COLO668 (cell line): ENCODE results near the gene MMP11.
A peak's percentile ranks its signal among the peaks of the same experiment; 100 is the strongest.

Source experiments
- DNase-seq: peaks from one replicate; lab custom pipeline; 2025; ENCODE audit not compliant: unreplicated experiment; lab: John Stamatoyannopoulos, UW

MMP11 gene

GRCh38 chr22:23800297-23801237 is 27.9 kb downstream of the MMP11 start:
- DNase-seq = no peak

GRCh38 chr22:23801238-23801821 is 28.7 kb downstream of the MMP11 start:
- no peak for DNase-seq

DNA sequence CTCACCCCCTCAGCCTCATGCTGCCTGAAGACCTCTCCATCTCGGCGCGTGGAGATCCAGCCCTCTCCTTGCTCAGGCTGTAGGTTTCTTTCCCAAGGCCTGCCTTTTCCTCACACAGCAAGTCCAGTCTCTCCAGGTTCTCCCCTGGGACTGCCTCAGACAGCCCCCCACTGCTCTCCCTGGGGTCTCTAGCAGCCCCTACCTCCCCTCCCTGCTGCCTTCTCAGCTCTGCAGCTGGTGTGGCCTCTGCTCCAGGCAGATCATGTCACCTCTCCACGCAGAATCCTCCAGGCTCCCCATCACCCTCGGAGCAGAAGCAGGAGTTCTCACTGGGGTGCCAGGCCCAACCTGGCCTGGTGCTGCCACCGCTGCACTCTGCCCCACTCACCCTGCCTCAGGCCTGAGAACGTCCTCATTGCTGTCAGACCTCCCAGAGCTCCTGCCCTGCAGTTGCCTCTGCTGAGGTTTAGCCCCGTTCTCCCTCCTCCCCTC is 29.3 kb downstream of the MMP11 start:
- no peak for DNase-seq

- no peak for DNase-seq
These were observed 30.6 kb downstream of the MMP11 start for GRCh38 chr22:23803001-23803819.

- DNase-seq = no peak
These were observed 32.2 kb downstream of the MMP11 start for GRCh38 chr22:23804781-23805291.

DNA sequence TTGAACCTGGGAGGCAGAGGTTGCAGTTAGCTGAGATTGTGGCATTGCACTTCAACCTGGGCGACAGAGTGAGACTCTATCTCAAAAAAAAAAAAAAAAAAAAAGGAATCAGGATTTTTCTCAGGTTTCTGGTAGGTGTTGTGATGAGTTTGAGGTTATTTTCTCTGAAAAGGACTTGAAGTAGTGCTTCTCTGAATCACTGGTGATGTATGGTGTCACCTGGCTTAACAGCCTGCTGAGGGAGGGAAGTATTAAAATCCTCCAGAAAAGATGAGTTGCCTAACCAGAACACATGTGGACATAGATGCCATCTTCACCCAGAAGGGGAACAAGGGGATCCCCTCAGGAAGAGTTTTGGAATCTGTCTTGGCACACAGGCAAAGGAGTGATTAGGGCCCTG is 34.2 kb downstream of the MMP11 start:
- no peak for DNase-seq

GRCh38 chr22:23812378-23812777 is 39.7 kb downstream of the MMP11 start:
- no peak for DNase-seq

GRCh38 chr22:23815541-23816155 is 43.0 kb downstream of the MMP11 start:
- no peak for DNase-seq

DNA sequence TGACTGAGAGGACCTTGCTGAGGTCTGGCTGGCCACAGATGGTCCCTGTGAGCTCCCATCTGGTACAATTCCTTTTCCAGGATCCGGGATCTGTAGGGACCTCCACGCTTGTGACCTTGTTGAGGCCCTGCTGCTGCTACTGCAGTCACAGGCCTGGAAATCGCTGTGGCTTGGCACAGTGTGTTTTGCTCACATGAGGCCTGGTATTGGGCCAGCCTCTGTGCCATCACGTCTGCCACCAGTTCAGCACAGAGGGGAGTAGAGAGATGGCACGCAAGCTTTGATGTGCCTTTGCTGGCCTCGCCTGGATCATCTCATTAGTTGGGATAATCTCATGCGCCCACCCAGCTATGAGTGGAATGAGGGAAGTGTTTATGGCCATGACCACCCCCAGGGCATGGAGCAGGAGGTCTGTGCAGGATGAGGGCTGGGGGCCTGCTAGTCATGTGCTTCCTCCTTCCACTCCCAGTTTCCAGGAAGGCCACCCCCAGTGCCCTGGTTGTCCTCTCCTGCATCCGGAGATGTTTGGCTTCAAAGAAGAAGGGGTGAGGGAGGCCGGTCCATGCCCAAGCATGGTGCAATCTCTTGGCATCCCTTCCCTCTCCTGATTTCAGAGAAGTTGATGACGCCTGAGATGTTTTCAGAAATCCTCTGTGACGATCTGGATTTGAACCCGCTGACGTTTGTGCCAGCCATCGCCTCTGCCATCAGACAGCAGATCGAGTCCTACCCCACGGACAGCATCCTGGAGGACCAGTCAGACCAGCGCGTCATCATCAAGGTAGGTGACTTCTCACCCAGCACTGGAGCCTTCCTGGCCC is 43.7 kb downstream of the MMP11 start:
- DNase-seq = no peak

DNA sequence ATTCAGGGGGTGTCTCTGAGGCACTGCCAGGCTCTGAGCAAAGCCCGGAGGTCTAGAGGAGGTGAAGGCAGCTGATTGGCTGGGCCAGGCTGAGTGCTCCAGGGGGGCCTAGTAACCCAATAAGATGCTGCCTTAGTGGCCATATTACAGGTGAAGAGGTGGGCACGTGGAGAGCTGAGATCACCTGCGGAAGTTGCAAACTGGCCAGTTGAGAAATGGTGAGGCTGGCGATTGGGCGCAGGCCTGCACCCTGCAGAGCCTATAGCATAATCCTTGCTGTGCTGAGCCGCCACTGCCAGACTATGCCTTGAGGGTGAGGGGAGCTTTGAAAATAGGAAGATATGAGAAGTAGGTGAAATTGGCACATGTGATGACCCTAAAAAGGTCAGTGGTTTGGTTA is 44.5 kb downstream of the MMP11 start:
- DNase-seq = no peak

DNA sequence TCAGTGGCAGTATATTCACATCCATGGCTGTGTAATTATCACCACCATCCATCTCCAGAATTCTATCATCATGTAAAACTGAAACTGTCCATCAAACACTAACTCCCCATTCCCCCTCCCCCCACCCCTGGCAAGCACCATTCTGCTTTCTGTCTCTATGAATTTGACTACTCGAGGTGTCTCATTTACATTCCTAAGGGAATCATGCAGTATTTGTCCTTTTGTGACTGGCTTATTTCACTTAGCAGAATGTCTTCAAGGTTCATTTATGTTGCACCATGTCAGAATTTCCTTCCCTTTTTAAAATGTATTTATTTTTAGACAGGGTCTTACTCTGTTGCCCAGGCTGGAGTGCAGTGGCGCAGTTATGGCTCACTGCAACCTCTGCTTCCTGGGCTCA is 45.9 kb downstream of the MMP11 start:
- DNase-seq = no peak

- DNase-seq = peak; percentile 51
These were observed 48.1 kb downstream of the MMP11 start for GRCh38 chr22:23820748-23821211.

DNA sequence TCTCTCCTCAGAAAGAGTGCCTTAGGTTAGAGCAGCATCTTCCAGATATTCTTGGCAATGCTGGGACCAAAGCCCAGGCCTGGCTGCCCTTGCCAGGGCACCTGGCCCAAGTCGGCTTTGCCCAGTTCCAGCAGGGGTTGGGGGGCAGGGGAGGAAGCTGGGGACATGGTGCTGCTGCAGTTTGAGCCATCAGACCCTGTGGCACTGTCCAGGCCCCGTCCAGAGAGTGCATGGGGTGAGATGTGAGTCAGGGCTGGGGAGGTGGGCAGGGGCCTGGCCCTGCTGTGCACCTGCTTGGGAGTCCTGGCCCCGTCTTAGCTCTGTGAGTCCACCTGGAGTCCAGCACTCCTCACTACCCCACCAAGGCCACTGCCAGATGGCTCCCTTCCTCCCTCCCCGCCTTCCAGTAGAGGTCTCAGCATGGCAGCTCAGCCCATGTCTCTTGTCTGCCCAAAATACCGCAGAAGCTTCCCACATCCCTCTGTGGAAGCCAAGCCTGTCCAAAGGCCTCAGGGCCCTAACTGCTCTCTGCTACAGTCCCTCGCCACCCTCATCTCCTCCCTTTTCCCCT is 49.5 kb downstream of the MMP11 start:
- no peak for DNase-seq

GRCh38 chr22:23823331-23823791 is 50.7 kb downstream of the MMP11 start:
- DNase-seq = no peak

- DNase-seq = no peak
These were observed 52.0 kb downstream of the MMP11 start for GRCh38 chr22:23824476-23825245.

DNA sequence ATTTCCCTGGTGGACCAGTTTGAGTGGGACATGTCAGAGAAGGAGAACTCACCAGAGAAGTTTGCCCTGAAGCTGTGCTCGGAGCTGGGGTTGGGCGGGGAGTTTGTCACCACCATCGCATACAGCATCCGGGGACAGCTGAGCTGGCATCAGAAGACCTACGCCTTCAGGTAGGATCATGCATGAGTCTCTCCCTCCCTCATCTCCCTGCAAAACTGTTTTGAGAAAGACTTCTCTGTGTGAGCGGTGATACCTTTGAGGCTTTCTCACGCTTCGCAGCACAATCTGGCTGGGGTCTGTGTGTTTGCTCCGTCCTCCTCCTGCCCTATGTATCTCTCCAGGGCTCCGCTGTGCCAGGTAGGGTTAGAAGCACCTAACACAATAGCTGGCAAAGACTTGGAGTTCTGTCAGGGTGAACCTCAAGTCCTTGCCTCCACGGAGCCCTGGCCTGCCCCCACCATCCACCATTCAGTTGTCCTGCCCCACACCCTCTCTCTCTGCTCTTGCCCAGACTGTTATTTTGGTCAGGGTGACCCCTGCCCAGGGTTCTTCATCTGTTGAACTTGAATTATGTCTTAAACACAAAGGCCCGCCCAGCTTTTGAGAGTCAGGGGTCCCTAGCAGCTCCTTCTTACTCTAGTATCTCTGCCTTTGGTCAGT is 52.7 kb downstream of the MMP11 start:
- DNase-seq = no peak

- no peak for DNase-seq
These were observed 54.1 kb downstream of the MMP11 start for GRCh38 chr22:23826510-23827350.
